CD4-positive, CD25-positive, alpha-beta regulatory T cell (primary cell): ENCODE results near the gene ERMARD. TPM values are rescaled to one million over a fixed set of nuclear protein-coding genes. Genes with fewer than 3 reads are reported as not detected.

Source experiments
- ATAC-seq, 2 donors: fragments of 150-1000 bp; cut with Tn5 transposase; one replicate each; pipeline ENCODE4 v1.10.0; 2021; ENCODE audit warnings: low read depth in 2 of 2, moderate number of reproducible peaks in 2 of 2, moderate library complexity in 1 of 2
- DNase-seq, 3 donors: peaks; one replicate each; pipeline versions ENCODE4 v3.0.0 to v3.0.0-alpha.2; 2012 to 2022; ENCODE audit warnings: mixed read lengths in 1 of 3
- H3K27ac ChIP-seq: one replicate; pipeline ENCODE4 v1.7.0; 2013; ENCODE audit warnings: mild to moderate bottlenecking, low read length; ENCODE audit not compliant: insufficient read depth, poor library complexity, severe bottlenecking
- H3K27me3 ChIP-seq: one replicate; pipeline ENCODE4 v1.7.0; 2013; ENCODE audit warnings: low read length; ENCODE audit not compliant: control insufficient read depth, insufficient read depth
- H3K36me3 ChIP-seq: one replicate; pipeline ENCODE4 v1.7.0; 2013; ENCODE audit warnings: mild to moderate bottlenecking, low read length, moderate library complexity; ENCODE audit not compliant: control insufficient read depth, insufficient read depth
- H3K4me1 ChIP-seq: 2 replicates; pipeline ENCODE4 v1.7.0; 2013; ENCODE audit warnings: mild to moderate bottlenecking, low read length; ENCODE audit not compliant: insufficient read depth, control insufficient read depth, poor library complexity, severe bottlenecking
- H3K4me3 ChIP-seq: one replicate; pipeline ENCODE4 v1.7.0; 2013; ENCODE audit warnings: low read depth, mild to moderate bottlenecking, low read length, moderate library complexity
- H3K9me3 ChIP-seq, 2 experiments: 1 replicate in 1 of 2; 2 replicates in 1 of 2; pipeline ENCODE4 v1.7.0; 2013; ENCODE audit warnings: low read length in 2 of 2, mild to moderate bottlenecking in 1 of 2, moderate library complexity in 1 of 2; ENCODE audit not compliant: control insufficient read depth in 2 of 2
- H3K27ac Mint-ChIP-seq, 3 donors: one replicate each; pipeline ENCODE4 v1.8.0; 2020 to 2022; ENCODE audit warnings: mild to moderate bottlenecking in 3 of 3, mixed read lengths in 3 of 3, moderate library complexity in 2 of 3
- H3K27me3 Mint-ChIP-seq: one replicate; pipeline ENCODE4 v1.8.0; 2022; ENCODE audit warnings: mild to moderate bottlenecking, mixed read lengths
- H3K36me3 Mint-ChIP-seq: one replicate; pipeline ENCODE4 v1.8.0; 2020; ENCODE audit warnings: mixed read lengths
- H3K4me1 Mint-ChIP-seq, 4 donors: one replicate each; pipeline ENCODE4 v1.8.0; 2020 to 2022; ENCODE audit warnings: mixed read lengths in 4 of 4, mild to moderate bottlenecking in 1 of 4
- H3K4me3 Mint-ChIP-seq, 4 donors: one replicate each; pipeline ENCODE4 v1.8.0; 2020 to 2022; ENCODE audit warnings: mild to moderate bottlenecking in 4 of 4, mixed read lengths in 4 of 4, moderate library complexity in 3 of 4
- H3K9me3 Mint-ChIP-seq, 7 donors: one replicate each; pipeline ENCODE4 v1.8.0; 2020 to 2022; ENCODE audit warnings: mixed read lengths in 7 of 7, mild to moderate bottlenecking in 3 of 7, moderate library complexity in 2 of 7
- polyA plus RNA-seq, 4 donors: library from polyadenylated mRNA; unstranded; fragments of 300-500 nt; fragmentation: Illumina TruSeq; gene quantifications; one replicate each; pipeline ENCODE4 v1.2.3, GENCODE V29; 2021
- total RNA-seq: library from RNA; stranded (reverse); gene quantifications from one replicate; pipeline ENCODE4 v1.2.3, GENCODE V29; 2022

ERMARD gene
- total and polyA plus RNA-seq, 5 donors from 2014 or later, result 12.4 to 27.3 (median 14.3) TPM

- H3K9me3 ChIP-seq, result no peaks in the 10 kb centered on the region
- DNase-seq (no peak), ATAC-seq (no peak)
- Mint-ChIP-seq H3K27me3 (peaks cover 31% of the 10 kb centered on the region), H3K36me3 (no peaks in the 10 kb centered on the region), H3K9me3 (peaks cover 0 to 5% (median 1%) of the 10 kb centered on the region in 7 donors), H3K4me3 (no peak overlapping the region), H3K4me1 (no peaks in the 10 kb centered on the region), H3K27ac (peak overlapping the region in 1 of 3 donors; percentile 26)
- no peak overlapping the region for H3K27ac ChIP-seq
- no peaks in the 10 kb centered on the region for H3K27me3 ChIP-seq
- H3K4me3 ChIP-seq, result no peak overlapping the region
- H3K4me1 ChIP-seq, result no peaks in the 10 kb centered on the region
- H3K36me3 ChIP-seq, result no peaks in the 10 kb centered on the region
Measured at GRCh38 chr6:169825558-169826225, 74.3 kb downstream of the ERMARD start.

- H3K27me3 Mint-ChIP-seq, result peaks cover 24% of the 10 kb centered on the region
- H3K4me1 Mint-ChIP-seq, result peaks cover 0 to 3% (median 0%) of the 10 kb centered on the region in 4 donors
- Histone ChIP-seq H3K4me1 (no peaks in the 10 kb centered on the region), H3K27ac (no peak overlapping the region), H3K9me3 (no peaks in the 10 kb centered on the region), H3K27me3 (no peaks in the 10 kb centered on the region), H3K4me3 (no peak overlapping the region), H3K36me3 (no peaks in the 10 kb centered on the region)
- ATAC-seq (no peak), DNase-seq (no peak)
- peaks cover 0 to 6% (median 1%) of the 10 kb centered on the region in 7 donors for H3K9me3 Mint-ChIP-seq
- peak overlapping the region in 1 of 4 donors; percentile 32 for H3K4me3 Mint-ChIP-seq
- H3K36me3 Mint-ChIP-seq, result no peaks in the 10 kb centered on the region
- peak overlapping the region in 2 of 3 donors; percentile 11 to 39 for H3K27ac Mint-ChIP-seq
Measured at GRCh38 chr6:169826697-169827096, 75.3 kb downstream of the ERMARD start.

- H3K27ac Mint-ChIP-seq, result no peak overlapping the region
- ATAC-seq (no peak), DNase-seq (no peak)
- H3K4me3 Mint-ChIP-seq, result no peak overlapping the region
- H3K36me3 ChIP-seq, result no peaks in the 10 kb centered on the region
- no peak overlapping the region for H3K4me3 ChIP-seq
- no peaks in the 10 kb centered on the region for H3K4me1 ChIP-seq
- H3K9me3 ChIP-seq, result no peaks in the 10 kb centered on the region
- peaks cover 23% of the 10 kb centered on the region for H3K27me3 Mint-ChIP-seq
- H3K27me3 ChIP-seq, result no peaks in the 10 kb centered on the region
- H3K9me3 Mint-ChIP-seq, result peaks cover 0 to 5% (median 1%) of the 10 kb centered on the region in 7 donors
- H3K36me3 Mint-ChIP-seq, result no peaks in the 10 kb centered on the region
- H3K27ac ChIP-seq, result no peak overlapping the region
- peaks cover 0 to 5% (median 0%) of the 10 kb centered on the region in 4 donors for H3K4me1 Mint-ChIP-seq
Measured at GRCh38 chr6:169827290-169827717, 75.9 kb downstream of the ERMARD start.

GRCh38 chr6:169828176-169828575 is 76.8 kb downstream of the ERMARD start:
- H3K27me3 Mint-ChIP-seq, result peaks cover 25% of the 10 kb centered on the region
- Histone ChIP-seq H3K36me3 (no peaks in the 10 kb centered on the region), H3K4me3 (no peak overlapping the region), H3K4me1 (no peaks in the 10 kb centered on the region), H3K27me3 (no peaks in the 10 kb centered on the region), H3K27ac (no peak overlapping the region), H3K9me3 (no peaks in the 10 kb centered on the region)
- H3K4me1 Mint-ChIP-seq, result peaks cover 0 to 5% (median 0%) of the 10 kb centered on the region in 4 donors
- H3K27ac Mint-ChIP-seq, result no peak overlapping the region
- no peak overlapping the region for H3K4me3 Mint-ChIP-seq
- DNase-seq, result no peak
- peaks cover 0 to 5% (median 1%) of the 10 kb centered on the region in 7 donors for H3K9me3 Mint-ChIP-seq
- ATAC-seq, result no peak
- no peaks in the 10 kb centered on the region for H3K36me3 Mint-ChIP-seq

- H3K36me3 ChIP-seq, result no peaks in the 10 kb centered on the region
- H3K4me1 Mint-ChIP-seq, result peaks cover 0 to 5% (median 0%) of the 10 kb centered on the region in 4 donors
- H3K27ac ChIP-seq, result no peak overlapping the region
- DNase-seq (no peak), ATAC-seq (no peak)
- no peak overlapping the region for H3K4me3 Mint-ChIP-seq
- H3K36me3 Mint-ChIP-seq, result no peaks in the 10 kb centered on the region
- no peaks in the 10 kb centered on the region for H3K27me3 ChIP-seq
- no peaks in the 10 kb centered on the region for H3K9me3 ChIP-seq
- no peaks in the 10 kb centered on the region for H3K4me1 ChIP-seq
- no peak overlapping the region for H3K27ac Mint-ChIP-seq
- H3K9me3 Mint-ChIP-seq, result peaks cover 0 to 5% (median 1%) of the 10 kb centered on the region in 7 donors
- no peak overlapping the region for H3K4me3 ChIP-seq
- H3K27me3 Mint-ChIP-seq, result peaks cover 20% of the 10 kb centered on the region
Measured at GRCh38 chr6:169829786-169830185, 78.4 kb downstream of the ERMARD start.

GRCh38 chr6:169830876-169831275 is 79.5 kb downstream of the ERMARD start:
- Histone ChIP-seq H3K36me3 (no peaks in the 10 kb centered on the region), H3K27me3 (no peaks in the 10 kb centered on the region), H3K4me1 (no peaks in the 10 kb centered on the region), H3K4me3 (no peak overlapping the region), H3K27ac (no peak overlapping the region), H3K9me3 (no peaks in the 10 kb centered on the region)
- H3K27ac Mint-ChIP-seq, result no peak overlapping the region
- peaks cover 0 to 5% (median 0%) of the 10 kb centered on the region in 4 donors for H3K4me1 Mint-ChIP-seq
- peaks cover 26% of the 10 kb centered on the region for H3K27me3 Mint-ChIP-seq
- DNase-seq (no peak), ATAC-seq (no peak)
- H3K36me3 Mint-ChIP-seq, result no peaks in the 10 kb centered on the region
- peaks cover 0 to 5% (median 1%) of the 10 kb centered on the region in 7 donors for H3K9me3 Mint-ChIP-seq
- H3K4me3 Mint-ChIP-seq, result no peak overlapping the region

Other genes with a start within 250 kb of the ERMARD start
- gene WDR27, start 49.6 kb upstream of the ERMARD start, total RNA-seq, result 30.7 TPM
- gene WDR27, start 49.6 kb upstream of the ERMARD start, polyA plus RNA-seq, result 1 to 10 TPM; 3.7 to 5.6 (median 4.5) TPM
- 18.2 TPM for gene C6orf120, start 49.5 kb upstream of the ERMARD start, total RNA-seq
- gene C6orf120, start 49.5 kb upstream of the ERMARD start, polyA plus RNA-seq, result 10 to 100 TPM in 3 of 4 donors, 1 to 10 TPM in 1; 9.7 to 11.7 (median 11.0) TPM
- gene PHF10, start 27.1 kb upstream of the ERMARD start, total RNA-seq, result 69.6 TPM
- gene PHF10, start 27.1 kb upstream of the ERMARD start, polyA plus RNA-seq, result 10 to 100 TPM; 18.6 to 25.9 (median 20.2) TPM
- 3.9 TPM for gene DYNLT2, start 50 bp upstream of the ERMARD start, total RNA-seq
- gene DYNLT2, start 50 bp upstream of the ERMARD start, polyA plus RNA-seq, result 1 to 10 TPM in 2 of 4 donors, under 1 TPM in 2; 0.48 to 1.1 (median 0.95) TPM